Measurements from ENCODE around the gene ENOX1. TPM values are rescaled to one million over a fixed set of nuclear protein-coding genes. Genes with fewer than 3 reads are reported as not detected.

ENOX1 gene
- total RNA-seq, 1 donor from 2014 or later = 3.0 TPM

DNA sequence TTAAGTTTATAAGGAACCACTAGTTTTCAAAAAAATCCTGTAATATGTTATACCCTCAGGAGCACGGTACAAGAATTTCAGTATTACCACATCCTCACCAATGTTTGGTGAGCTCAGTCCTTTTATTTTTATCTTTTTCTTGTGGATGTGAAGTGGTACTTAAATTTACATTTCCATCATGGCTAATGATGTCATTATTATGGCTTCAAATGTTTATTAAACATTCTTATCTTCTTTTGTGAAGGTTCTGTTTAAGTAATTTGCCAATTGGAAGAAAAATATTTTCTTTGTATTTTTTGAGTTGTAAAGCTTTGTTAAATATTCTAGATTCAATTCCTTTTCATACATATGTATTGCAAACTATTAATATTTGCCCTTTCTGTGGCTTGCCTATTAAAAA is 291.0 kb downstream of the ENOX1 start:
- H3K27me3 Mint-ChIP-seq (ENCODE audit: low read depth) = no peaks in the 10 kb centered on the region
- H3K4me1 Mint-ChIP-seq = no peaks in the 10 kb centered on the region
- no peak overlapping the region for H3K27ac Mint-ChIP-seq
- DNase-seq (ENCODE audit: low spot score in 2 of 2, unreplicated experiment in 2 of 2) = no peak
- no peak overlapping the region for H3K4me3 Mint-ChIP-seq
- H3K9me3 Mint-ChIP-seq = peaks cover 18% of the 10 kb centered on the region
- H3K36me3 Mint-ChIP-seq = no peaks in the 10 kb centered on the region
- TF ChIP-seq, protein P1, sequence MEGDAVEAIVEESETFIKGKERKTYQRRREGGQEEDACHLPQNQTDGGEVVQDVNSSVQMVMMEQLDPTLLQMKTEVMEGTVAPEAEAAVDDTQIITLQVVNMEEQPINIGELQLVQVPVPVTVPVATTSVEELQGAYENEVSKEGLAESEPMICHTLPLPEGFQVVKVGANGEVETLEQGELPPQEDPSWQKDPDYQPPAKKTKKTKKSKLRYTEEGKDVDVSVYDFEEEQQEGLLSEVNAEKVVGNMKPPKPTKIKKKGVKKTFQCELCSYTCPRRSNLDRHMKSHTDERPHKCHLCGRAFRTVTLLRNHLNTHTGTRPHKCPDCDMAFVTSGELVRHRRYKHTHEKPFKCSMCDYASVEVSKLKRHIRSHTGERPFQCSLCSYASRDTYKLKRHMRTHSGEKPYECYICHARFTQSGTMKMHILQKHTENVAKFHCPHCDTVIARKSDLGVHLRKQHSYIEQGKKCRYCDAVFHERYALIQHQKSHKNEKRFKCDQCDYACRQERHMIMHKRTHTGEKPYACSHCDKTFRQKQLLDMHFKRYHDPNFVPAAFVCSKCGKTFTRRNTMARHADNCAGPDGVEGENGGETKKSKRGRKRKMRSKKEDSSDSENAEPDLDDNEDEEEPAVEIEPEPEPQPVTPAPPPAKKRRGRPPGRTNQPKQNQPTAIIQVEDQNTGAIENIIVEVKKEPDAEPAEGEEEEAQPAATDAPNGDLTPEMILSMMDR (IDR thresholded peaks at IDR 0.05; ENCODE audit: unreplicated experiment) = no peak

DNA sequence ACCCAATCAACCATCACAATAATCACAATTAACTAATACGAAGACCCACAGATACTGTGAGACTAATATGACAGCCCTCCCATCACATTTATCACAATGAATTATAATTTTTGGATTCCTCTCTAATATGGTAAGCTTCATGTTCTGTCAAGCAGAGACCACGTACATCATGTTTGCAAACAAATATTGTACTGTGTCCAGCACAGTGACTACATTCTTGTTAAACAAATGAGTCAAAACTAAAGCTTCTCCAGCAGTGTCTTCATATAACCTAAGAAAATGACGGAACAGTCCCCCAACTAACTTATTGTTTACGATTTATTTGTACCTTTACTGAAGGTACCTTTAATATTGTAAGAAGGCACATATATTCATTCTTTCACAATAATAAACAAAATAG is 292.6 kb downstream of the ENOX1 start:
- TF ChIP-seq, protein P1 (IDR thresholded peaks at IDR 0.05; ENCODE audit: unreplicated experiment) = no peak
- no peak for DNase-seq (ENCODE audit: low spot score in 2 of 2, unreplicated experiment in 2 of 2)
- no peak overlapping the region for H3K4me3 Mint-ChIP-seq
- H3K36me3 Mint-ChIP-seq = no peaks in the 10 kb centered on the region
- peaks cover 4% of the 10 kb centered on the region for H3K9me3 Mint-ChIP-seq
- H3K4me1 Mint-ChIP-seq = no peaks in the 10 kb centered on the region
- H3K27me3 Mint-ChIP-seq (ENCODE audit: low read depth) = no peaks in the 10 kb centered on the region
- H3K27ac Mint-ChIP-seq = no peak overlapping the region

DNA sequence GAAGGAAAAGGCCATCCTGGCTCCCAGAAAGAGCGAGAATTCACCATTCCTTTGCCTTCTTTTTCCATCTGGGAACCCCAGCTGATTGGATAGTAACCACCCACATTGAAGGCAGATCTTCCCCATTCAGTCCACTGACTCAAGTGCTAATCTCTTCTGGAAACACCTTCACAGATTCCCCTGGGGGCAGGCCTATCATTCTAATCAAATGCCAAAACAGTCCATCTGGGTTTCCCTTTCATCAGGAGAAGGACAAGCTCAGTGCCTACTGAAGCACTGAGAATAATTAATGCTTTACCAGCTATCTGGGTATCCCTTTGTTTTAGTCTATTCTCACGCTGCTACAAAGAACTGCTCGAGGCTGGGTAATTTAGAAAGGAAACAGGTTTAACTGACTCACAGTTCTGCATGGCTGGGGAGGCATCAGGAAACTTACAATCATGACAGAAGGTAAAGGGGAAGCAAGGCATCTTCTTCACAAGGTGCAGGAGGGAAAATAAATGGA is 293.2 kb downstream of the ENOX1 start:
- H3K9me3 Mint-ChIP-seq = peaks cover 4% of the 10 kb centered on the region
- no peak overlapping the region for H3K27ac Mint-ChIP-seq
- TF ChIP-seq, protein P1 (IDR thresholded peaks at IDR 0.05; ENCODE audit: unreplicated experiment) = no peak
- no peaks in the 10 kb centered on the region for H3K27me3 Mint-ChIP-seq (ENCODE audit: low read depth)
- H3K36me3 Mint-ChIP-seq = no peaks in the 10 kb centered on the region
- DNase-seq (ENCODE audit: low spot score in 2 of 2, unreplicated experiment in 2 of 2) = no peak
- H3K4me1 Mint-ChIP-seq = no peaks in the 10 kb centered on the region
- H3K4me3 Mint-ChIP-seq = no peak overlapping the region

DNA sequence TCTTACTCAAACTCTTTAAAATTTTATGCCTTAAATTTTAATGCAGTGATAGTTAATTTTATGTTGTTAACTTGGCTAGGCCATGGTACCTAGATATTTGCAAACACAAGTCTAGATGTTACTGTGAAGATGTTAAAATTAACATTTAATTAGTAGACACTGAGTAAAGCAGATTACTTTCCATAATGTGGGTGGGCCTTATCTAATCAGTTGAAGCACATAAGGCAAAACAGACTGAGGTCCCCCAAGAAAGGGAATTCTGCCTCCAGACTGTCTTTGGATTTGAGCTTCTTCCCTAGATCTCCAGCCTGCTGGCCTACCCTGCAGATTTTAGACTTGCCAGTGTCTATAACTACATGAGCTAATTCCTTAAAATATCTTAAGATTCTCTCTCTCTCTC is 294.0 kb downstream of the ENOX1 start:
- TF ChIP-seq, protein P1 (IDR thresholded peaks at IDR 0.05; ENCODE audit: unreplicated experiment) = no peak
- Mint-ChIP-seq H3K9me3 (peaks cover 4% of the 10 kb centered on the region), H3K27me3 (ENCODE audit: low read depth) (no peaks in the 10 kb centered on the region), H3K27ac (no peak overlapping the region), H3K4me3 (no peak overlapping the region), H3K4me1 (no peaks in the 10 kb centered on the region), H3K36me3 (no peaks in the 10 kb centered on the region)
- no peak for DNase-seq (ENCODE audit: low spot score in 2 of 2, unreplicated experiment in 2 of 2)

DNA sequence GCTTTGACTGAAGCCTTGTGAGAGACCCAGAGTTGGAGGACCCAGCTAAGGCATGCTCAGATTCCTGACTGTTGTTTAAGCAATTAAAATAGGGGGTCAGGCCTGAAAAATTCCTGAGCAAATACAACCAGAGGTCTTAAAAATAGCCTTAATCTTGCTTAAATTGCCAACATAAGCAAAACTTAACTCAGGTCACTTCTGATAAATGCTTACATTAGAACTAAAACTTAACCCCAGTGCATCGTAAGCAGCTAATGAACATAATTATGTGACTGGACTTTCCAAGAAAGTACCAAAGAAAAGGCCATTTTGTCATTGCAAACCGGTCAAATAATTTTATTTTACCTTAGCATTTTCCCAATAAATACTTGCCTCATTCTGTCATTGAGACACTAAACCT is 294.5 kb downstream of the ENOX1 start:
- H3K36me3 Mint-ChIP-seq = no peaks in the 10 kb centered on the region
- H3K9me3 Mint-ChIP-seq = peaks cover 4% of the 10 kb centered on the region
- TF ChIP-seq, protein P1 (IDR thresholded peaks at IDR 0.05; ENCODE audit: unreplicated experiment) = no peak
- no peak overlapping the region for H3K27ac Mint-ChIP-seq
- no peaks in the 10 kb centered on the region for H3K4me1 Mint-ChIP-seq
- no peaks in the 10 kb centered on the region for H3K27me3 Mint-ChIP-seq (ENCODE audit: low read depth)
- no peak for DNase-seq (ENCODE audit: low spot score in 2 of 2, unreplicated experiment in 2 of 2)
- no peak overlapping the region for H3K4me3 Mint-ChIP-seq

DNA sequence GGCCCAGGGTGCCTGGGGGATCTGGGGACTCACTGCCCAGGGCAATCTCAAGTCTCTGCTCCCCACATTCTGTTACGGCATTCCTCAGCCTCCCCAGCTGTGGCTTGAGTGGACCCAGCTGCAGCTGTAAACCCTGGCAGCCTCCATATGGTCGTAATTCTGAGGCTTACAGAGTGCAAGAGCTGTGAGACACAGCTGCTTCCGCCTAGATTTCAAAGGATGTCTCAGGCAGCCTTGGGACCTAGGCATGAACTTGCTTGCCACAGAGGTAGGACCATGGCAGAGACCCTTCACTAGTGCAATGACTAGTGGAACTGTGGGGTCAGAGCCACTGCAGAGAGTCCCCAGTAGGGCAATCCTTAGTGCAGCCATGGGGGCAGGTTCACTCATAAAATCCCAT is 297.5 kb downstream of the ENOX1 start:
- Mint-ChIP-seq H3K4me1 (no peaks in the 10 kb centered on the region), H3K27ac (no peak overlapping the region), H3K27me3 (ENCODE audit: low read depth) (no peaks in the 10 kb centered on the region), H3K36me3 (no peaks in the 10 kb centered on the region), H3K9me3 (peaks cover 4% of the 10 kb centered on the region), H3K4me3 (no peak overlapping the region)
- no peak for DNase-seq (ENCODE audit: low spot score in 2 of 2, unreplicated experiment in 2 of 2)
- TF ChIP-seq, protein P1 (IDR thresholded peaks at IDR 0.05; ENCODE audit: unreplicated experiment) = no peak

All from mesothelial cell of epicardium (in vitro differentiated cells).